Loucy (cell line): ENCODE results near the gene PDE4D.

Experiments used
- EZH2phosphoT487 ChIP-seq: fragments of 200-600 bp; IDR thresholded peaks from 2 replicates; pipeline ENCODE4 v1.6.1; 2018; ENCODE audit warnings: antibody characterized with exemption, mild to moderate bottlenecking, moderate library complexity, borderline replicate concordance
- TF ChIP-seq, protein P1 (sequence below): fragments of 200-600 bp; sonication (generic); conservative IDR thresholded peaks from 2 replicates; pipeline ENCODE4 v1.5.1; 2014; ENCODE audit warnings: mild to moderate bottlenecking, antibody characterized with exemption, low read length

DNA sequence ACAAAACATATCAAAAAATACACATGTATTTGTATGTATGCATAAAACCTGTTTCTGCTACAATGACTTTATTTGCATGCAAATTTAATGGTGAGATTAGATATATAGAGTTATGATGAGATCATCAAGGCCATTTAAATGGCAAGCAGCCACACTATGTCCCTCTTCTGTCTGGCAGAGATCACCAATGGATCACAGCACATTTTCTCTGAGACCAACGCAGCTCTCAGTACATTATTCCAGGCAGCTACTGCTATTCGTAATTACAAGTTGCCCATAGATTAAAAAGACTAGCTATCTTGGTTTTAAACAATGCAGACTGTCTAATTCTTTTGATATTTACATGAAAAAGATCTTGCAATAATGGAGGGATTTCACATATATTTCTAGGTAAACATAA lies 629.5 kb downstream of the PDE4D start:
- TF ChIP-seq, protein P1, sequence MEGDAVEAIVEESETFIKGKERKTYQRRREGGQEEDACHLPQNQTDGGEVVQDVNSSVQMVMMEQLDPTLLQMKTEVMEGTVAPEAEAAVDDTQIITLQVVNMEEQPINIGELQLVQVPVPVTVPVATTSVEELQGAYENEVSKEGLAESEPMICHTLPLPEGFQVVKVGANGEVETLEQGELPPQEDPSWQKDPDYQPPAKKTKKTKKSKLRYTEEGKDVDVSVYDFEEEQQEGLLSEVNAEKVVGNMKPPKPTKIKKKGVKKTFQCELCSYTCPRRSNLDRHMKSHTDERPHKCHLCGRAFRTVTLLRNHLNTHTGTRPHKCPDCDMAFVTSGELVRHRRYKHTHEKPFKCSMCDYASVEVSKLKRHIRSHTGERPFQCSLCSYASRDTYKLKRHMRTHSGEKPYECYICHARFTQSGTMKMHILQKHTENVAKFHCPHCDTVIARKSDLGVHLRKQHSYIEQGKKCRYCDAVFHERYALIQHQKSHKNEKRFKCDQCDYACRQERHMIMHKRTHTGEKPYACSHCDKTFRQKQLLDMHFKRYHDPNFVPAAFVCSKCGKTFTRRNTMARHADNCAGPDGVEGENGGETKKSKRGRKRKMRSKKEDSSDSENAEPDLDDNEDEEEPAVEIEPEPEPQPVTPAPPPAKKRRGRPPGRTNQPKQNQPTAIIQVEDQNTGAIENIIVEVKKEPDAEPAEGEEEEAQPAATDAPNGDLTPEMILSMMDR, result no peak
- TF ChIP-seq EZH2phosphoT487, result no peak
